C4-2B (cell line): ENCODE data around the gene SEBOX.

Experiments used
- ZFX ChIP-seq: fragments of 450-650 bp; IDR thresholded peaks from 2 replicates; pipeline ENCODE4 v1.6.1; 2017
- TF ChIP-seq, protein P1 (sequence below): fragments of 450-650 bp; conservative IDR thresholded peaks from 2 replicates; pipeline ENCODE4 v1.5.1; 2017; ENCODE audit warnings: mild to moderate bottlenecking

DNA sequence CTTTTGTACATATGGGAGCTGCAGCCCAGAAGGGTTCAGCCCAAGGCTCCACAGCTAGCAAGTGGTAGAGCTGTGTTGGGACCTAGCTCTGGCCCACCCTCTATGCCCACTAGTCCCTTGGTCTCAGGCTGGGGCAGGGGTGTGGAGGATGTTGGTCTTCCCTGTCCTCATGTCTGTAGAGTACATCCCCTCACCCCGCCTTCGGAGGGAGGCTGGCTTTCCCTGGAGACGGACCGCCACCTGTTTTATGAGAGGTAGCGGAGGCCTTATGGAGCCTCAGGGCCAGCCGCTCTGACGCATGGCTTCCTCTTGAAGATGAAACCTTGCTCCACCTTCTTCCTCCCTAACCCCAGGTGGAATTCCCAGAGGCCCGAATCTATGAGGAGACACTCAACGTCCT lies 21.0 kb downstream of the SEBOX start:
- TF ChIP-seq, protein P1, sequence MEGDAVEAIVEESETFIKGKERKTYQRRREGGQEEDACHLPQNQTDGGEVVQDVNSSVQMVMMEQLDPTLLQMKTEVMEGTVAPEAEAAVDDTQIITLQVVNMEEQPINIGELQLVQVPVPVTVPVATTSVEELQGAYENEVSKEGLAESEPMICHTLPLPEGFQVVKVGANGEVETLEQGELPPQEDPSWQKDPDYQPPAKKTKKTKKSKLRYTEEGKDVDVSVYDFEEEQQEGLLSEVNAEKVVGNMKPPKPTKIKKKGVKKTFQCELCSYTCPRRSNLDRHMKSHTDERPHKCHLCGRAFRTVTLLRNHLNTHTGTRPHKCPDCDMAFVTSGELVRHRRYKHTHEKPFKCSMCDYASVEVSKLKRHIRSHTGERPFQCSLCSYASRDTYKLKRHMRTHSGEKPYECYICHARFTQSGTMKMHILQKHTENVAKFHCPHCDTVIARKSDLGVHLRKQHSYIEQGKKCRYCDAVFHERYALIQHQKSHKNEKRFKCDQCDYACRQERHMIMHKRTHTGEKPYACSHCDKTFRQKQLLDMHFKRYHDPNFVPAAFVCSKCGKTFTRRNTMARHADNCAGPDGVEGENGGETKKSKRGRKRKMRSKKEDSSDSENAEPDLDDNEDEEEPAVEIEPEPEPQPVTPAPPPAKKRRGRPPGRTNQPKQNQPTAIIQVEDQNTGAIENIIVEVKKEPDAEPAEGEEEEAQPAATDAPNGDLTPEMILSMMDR, result no peak
- no peak for TF ChIP-seq ZFX
